Measurements from ENCODE around the gene C1orf122. TPM values are rescaled to one million over a fixed set of nuclear protein-coding genes. Genes with fewer than 3 reads are reported as not detected.
"Not testable (repeated sequence)": the region's sequence is repeated elsewhere in the genome, so short reads cannot be mapped to it uniquely, and the experiment has no call there.

Gene C1orf122
- 10 to 100 TPM; 33.9 to 58.9 (median 39.3) TPM for polyA plus RNA-seq

DNA sequence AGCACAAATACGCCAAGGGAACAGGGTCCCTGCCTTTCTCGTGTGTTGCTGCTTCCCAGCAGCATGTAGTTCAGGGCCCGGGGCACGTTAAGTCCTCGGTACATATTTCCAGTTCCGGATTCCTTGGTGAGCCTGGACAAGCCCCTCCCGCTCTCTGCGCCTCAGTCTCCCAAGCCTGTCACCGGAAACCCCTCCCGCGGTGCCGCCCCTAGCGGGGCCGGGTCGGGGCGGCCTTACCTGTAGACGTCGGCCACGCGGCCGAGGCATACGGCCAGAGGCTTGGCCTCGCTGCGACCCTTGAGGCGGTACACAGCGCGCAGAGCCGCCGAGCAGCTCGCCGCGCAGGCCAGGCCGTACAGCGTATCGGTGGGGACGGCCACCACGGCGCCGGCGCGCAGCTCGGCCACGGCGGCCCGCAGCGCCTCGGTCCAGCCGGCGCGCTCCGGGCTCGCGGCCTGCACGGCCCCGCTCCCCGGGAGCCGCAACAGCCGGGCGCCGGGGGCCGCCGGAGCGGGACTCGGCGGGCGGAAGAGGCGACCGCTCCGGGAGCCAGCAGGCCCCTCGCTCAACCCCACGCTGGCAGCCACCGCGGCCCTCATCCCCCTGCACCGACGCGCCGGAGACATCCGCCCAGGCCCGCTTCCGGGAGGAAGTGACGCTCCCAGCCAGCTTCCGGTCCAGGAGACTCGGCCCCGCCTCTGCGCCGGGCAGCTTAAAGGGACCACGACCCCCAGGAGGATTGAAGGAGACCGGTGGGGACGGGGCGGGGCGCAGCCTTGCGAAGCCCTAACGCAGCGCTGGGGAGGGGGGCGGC lies at the start of gene C1orf122, which contains the start of gene YRDC:
Gene C1orf122, plus strand, starts transcription at position 236 of the 814 bp plus-strand sequence. CDS start 615 bp downstream, outside the sequence.
Gene YRDC, minus strand, starts transcription at position 654 of the 814 bp plus-strand sequence. Its CDS starts 28 bp downstream, at position 626.
- H3K36me3 Mint-ChIP-seq: peaks cover 9 to 21% (median 12%) of the 10 kb centered on the region in 3 donors
- H3K9me3 Mint-ChIP-seq: no peaks in the 10 kb centered on the region
- H3K4me3 Mint-ChIP-seq: peak within 1 kb of the TSS; percentile 94 to 96 (median 94)
- DNase-seq: peak; percentile 89 to 91 (median 91)
- peak within 1 kb of the TSS; percentile 88 to 98 (median 94) for H3K27ac Mint-ChIP-seq
- H3K4me1 Mint-ChIP-seq: peaks cover 34 to 48% of the 10 kb centered on the region in 2 donors
- H3K27me3 Mint-ChIP-seq (ENCODE audit: low read depth in 3 of 3): peaks cover 0 to 5% (median 5%) of the 10 kb centered on the region in 3 donors

DNA sequence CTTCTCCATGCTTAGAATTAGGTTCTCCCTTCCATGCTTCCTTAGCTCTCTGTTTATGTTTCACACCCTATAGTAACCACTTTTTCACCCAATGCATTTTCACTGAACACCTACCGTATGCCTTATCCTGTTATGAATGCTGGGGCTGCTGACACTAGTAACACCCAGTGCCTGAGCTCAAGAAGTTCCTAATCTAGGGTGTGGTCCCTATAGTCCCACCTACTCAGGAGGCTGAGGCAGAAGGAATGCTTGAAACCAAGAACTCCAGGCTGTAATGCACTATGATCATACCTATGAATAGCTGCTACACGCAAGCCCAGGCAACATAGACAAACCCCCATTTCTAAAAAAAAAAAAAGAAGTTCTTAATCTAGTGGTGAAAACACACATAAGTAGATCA lies 48.1 kb upstream of the C1orf122 start:
- Mint-ChIP-seq H3K36me3 (no peaks in the 10 kb centered on the region), H3K27ac (no peak overlapping the region), H3K27me3 (ENCODE audit: low read depth in 3 of 3) (peaks cover 6 to 14% (median 7%) of the 10 kb centered on the region in 3 donors), H3K9me3 (peaks cover 0 to 2% (median 0%) of the 10 kb centered on the region in 6 donors), H3K4me3 (no peak overlapping the region), H3K4me1 (peaks cover 0 to 1% of the 10 kb centered on the region in 2 donors)
- DNase-seq: no peak

- no peak for DNase-seq
- Mint-ChIP-seq H3K36me3 (no peaks in the 10 kb centered on the region), H3K27me3 (ENCODE audit: low read depth in 3 of 3) (peaks cover 15 to 20% (median 17%) of the 10 kb centered on the region in 3 donors), H3K27ac (no peak overlapping the region), H3K4me3 (no peak overlapping the region), H3K4me1 (peaks cover 0 to 6% of the 10 kb centered on the region in 2 donors), H3K9me3 (peaks cover 0 to 6% (median under 1%) of the 10 kb centered on the region in 6 donors)
Observed at GRCh38 chr1:37761416-37762095, 46.0 kb upstream of the C1orf122 start.

DNA sequence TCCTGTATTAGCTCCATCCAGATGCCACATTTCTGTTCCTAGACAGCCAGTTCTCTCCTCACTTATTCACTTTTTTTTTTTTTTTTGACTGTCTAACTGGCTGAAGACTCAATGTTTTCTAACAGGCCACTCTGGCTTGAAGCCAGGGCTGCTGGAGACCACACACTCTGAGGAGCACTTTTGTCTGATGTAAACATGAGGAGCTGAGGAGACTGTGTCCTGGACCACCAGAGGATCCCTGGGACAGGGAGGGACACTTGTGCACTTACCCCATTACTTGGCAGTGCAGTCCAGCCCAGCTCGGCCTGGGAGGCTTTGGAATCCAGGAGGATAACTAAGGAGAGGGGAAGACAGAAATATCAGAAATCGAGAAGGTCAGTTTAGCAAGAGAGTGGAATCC lies 45.1 kb upstream of the C1orf122 start:
- Mint-ChIP-seq H3K4me3 (no peak overlapping the region), H3K27me3 (ENCODE audit: low read depth in 3 of 3) (peaks cover 17 to 26% (median 20%) of the 10 kb centered on the region in 3 donors), H3K9me3 (peaks cover 0 to 6% (median under 1%) of the 10 kb centered on the region in 6 donors), H3K4me1 (peaks cover 0 to 6% of the 10 kb centered on the region in 2 donors), H3K36me3 (no peaks in the 10 kb centered on the region), H3K27ac (no peak overlapping the region)
- no peak for DNase-seq

- Mint-ChIP-seq H3K27ac (no peak overlapping the region), H3K4me3 (peak overlapping the region in 1 of 5 donors; percentile 15), H3K36me3 (no peaks in the 10 kb centered on the region), H3K9me3 (peaks cover 0 to 6% (median under 1%) of the 10 kb centered on the region in 6 donors), H3K4me1 (peaks cover 0 to 6% of the 10 kb centered on the region in 2 donors), H3K27me3 (ENCODE audit: low read depth in 3 of 3) (peaks cover 17 to 35% (median 20%) of the 10 kb centered on the region in 3 donors)
- no peak for DNase-seq
Observed at GRCh38 chr1:37763791-37764413, 43.7 kb upstream of the C1orf122 start.

GRCh38 chr1:37764414-37764825 lies 43.2 kb upstream of the C1orf122 start:
- Mint-ChIP-seq H3K36me3 (no peaks in the 10 kb centered on the region), H3K4me1 (peaks cover 0 to 6% of the 10 kb centered on the region in 2 donors), H3K27me3 (ENCODE audit: low read depth in 3 of 3) (peaks cover 18 to 38% (median 23%) of the 10 kb centered on the region in 3 donors), H3K9me3 (peaks cover 0 to 6% (median under 1%) of the 10 kb centered on the region in 6 donors), H3K4me3 (peak overlapping the region in 1 of 5 donors; percentile 15), H3K27ac (no peak overlapping the region)
- DNase-seq: peak in 2 of 3 donors; percentile 7 to 15

DNA sequence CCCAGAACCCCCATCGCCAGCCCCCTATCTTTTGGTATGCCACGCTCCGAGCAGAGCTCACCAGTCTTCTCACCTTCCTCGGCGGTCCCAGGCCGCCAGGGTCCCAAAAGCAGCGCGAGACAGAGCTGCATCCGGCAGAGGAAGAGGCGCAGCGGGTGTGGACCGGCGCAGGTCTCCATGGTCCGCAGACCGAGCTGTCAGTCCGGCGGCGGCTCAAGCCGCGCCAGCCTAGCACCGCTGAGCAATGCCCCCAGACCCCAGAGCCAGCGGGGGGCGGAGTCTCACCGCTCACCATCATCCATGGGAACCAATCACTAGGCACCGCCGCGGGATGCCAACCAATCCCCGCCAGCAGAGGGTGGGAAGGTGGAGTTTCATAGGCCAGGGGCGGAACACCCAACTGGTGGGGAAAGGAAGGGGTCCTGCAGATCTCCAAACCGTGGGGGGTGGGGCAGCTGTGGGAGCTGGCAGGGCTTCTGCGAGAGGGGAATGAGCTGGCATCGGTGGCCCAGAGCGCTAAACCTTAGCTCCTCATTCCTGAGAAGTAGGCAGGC lies 42.6 kb upstream of the C1orf122 start, which contains the start of gene EPHA10:
Gene EPHA10, minus strand, starts transcription at position 233 of the 554 bp plus-strand sequence. Its CDS starts 54 bp downstream, at position 179.
- H3K4me3 Mint-ChIP-seq: peak within 1 kb of the TSS in 2 of 5 donors; percentile 21 to 44
- H3K36me3 Mint-ChIP-seq: no peaks in the 10 kb centered on the region
- no peak for DNase-seq
- H3K9me3 Mint-ChIP-seq: peaks cover 0 to 6% (median under 1%) of the 10 kb centered on the region in 6 donors
- H3K27me3 Mint-ChIP-seq (ENCODE audit: low read depth in 3 of 3): peaks cover 19 to 38% (median 24%) of the 10 kb centered on the region in 3 donors
- H3K4me1 Mint-ChIP-seq: peaks cover 0 to 6% of the 10 kb centered on the region in 2 donors
- H3K27ac Mint-ChIP-seq: no peak within 1 kb of the TSS

- peak overlapping the region in 3 of 5 donors; percentile 8 to 44 (median 8) for H3K4me3 Mint-ChIP-seq
- no peak for DNase-seq
Observed at GRCh38 chr1:37765916-37766664, 41.5 kb upstream of the C1orf122 start.

GRCh38 chr1:37767488-37767887 lies 40.1 kb upstream of the C1orf122 start:
- Mint-ChIP-seq H3K9me3 (peaks cover 0 to 6% (median under 1%) of the 10 kb centered on the region in 6 donors), H3K27ac (no peak overlapping the region), H3K27me3 (ENCODE audit: low read depth in 3 of 3) (peaks cover 22 to 38% (median 24%) of the 10 kb centered on the region in 3 donors), H3K4me1 (peaks cover 0 to 6% of the 10 kb centered on the region in 2 donors), H3K36me3 (no peaks in the 10 kb centered on the region), H3K4me3 (no peak overlapping the region)
- no peak for DNase-seq

More at GRCh38 chr1:37765916-37766664, 41.5 kb upstream of the C1orf122 start:
- Mint-ChIP-seq H3K27ac (no peak overlapping the region), H3K36me3 (no peaks in the 10 kb centered on the region), H3K27me3 (ENCODE audit: low read depth in 3 of 3) (peaks cover 24 to 38% (median 24%) of the 10 kb centered on the region in 3 donors), H3K4me1 (peaks cover 0 to 6% of the 10 kb centered on the region in 2 donors), H3K9me3 (peaks cover 0 to 6% (median under 1%) of the 10 kb centered on the region in 6 donors)

GRCh38 chr1:37771440-37771839 lies 36.1 kb upstream of the C1orf122 start:
- H3K27ac Mint-ChIP-seq, DNase-seq, H3K4me1 Mint-ChIP-seq, H3K4me3 Mint-ChIP-seq, H3K9me3 Mint-ChIP-seq, H3K36me3 Mint-ChIP-seq: not testable (repeated sequence)
- H3K27me3 Mint-ChIP-seq (ENCODE audit: low read depth in 3 of 3): peaks cover 9 to 31% (median 10%) of the 10 kb centered on the region in 3 donors

GRCh38 chr1:37776946-37777516 lies 30.6 kb upstream of the C1orf122 start:
- Mint-ChIP-seq H3K27ac (no peak overlapping the region), H3K4me1 (no peaks in the 10 kb centered on the region), H3K9me3 (no peaks in the 10 kb centered on the region), H3K4me3 (no peak overlapping the region), H3K27me3 (ENCODE audit: low read depth in 3 of 3) (peaks cover 0 to 14% (median under 1%) of the 10 kb centered on the region in 3 donors), H3K36me3 (no peaks in the 10 kb centered on the region)
- no peak for DNase-seq

- Mint-ChIP-seq H3K27ac (no peak overlapping the region), H3K4me3 (no peak overlapping the region), H3K27me3 (ENCODE audit: low read depth in 3 of 3) (peaks cover 0 to 7% (median 2%) of the 10 kb centered on the region in 3 donors), H3K36me3 (no peaks in the 10 kb centered on the region), H3K9me3 (no peaks in the 10 kb centered on the region), H3K4me1 (no peaks in the 10 kb centered on the region)
- DNase-seq: no peak
Observed at GRCh38 chr1:37778654-37779053, 28.9 kb upstream of the C1orf122 start.
